Memory B cell (primary cell): ENCODE results near the gene SAP30.

Experiments used
- ATAC-seq: fragments of 150-1000 bp; cut with Tn5 transposase; 2 replicates; pipeline ENCODE4 v1.10.0; 2021; ENCODE audit warnings: low read depth, mild to moderate bottlenecking, moderate library complexity
- DNase-seq, 2 donors: peaks; one replicate each; pipeline ENCODE4 v3.0.0; 2022; ENCODE audit warnings: low spot score in 2 of 2
- H3K27ac Mint-ChIP-seq: one replicate; pipeline ENCODE4 v1.8.0; 2022; ENCODE audit warnings: mild to moderate bottlenecking, moderate library complexity, mixed read lengths
- H3K27me3 Mint-ChIP-seq: one replicate; pipeline ENCODE4 v1.8.0; 2022; ENCODE audit warnings: mixed read lengths
- H3K36me3 Mint-ChIP-seq: one replicate; pipeline ENCODE4 v1.8.0; 2022; ENCODE audit warnings: mild to moderate bottlenecking, mixed read lengths
- H3K4me1 Mint-ChIP-seq: one replicate; pipeline ENCODE4 v1.8.0; 2022; ENCODE audit warnings: mixed read lengths
- H3K4me3 Mint-ChIP-seq: one replicate; pipeline ENCODE4 v1.8.0; 2022; ENCODE audit warnings: mild to moderate bottlenecking, moderate library complexity, mixed read lengths
- H3K9me3 Mint-ChIP-seq: one replicate; pipeline ENCODE4 v1.8.0; 2022; ENCODE audit warnings: mixed read lengths

Gene SAP30, protein sequence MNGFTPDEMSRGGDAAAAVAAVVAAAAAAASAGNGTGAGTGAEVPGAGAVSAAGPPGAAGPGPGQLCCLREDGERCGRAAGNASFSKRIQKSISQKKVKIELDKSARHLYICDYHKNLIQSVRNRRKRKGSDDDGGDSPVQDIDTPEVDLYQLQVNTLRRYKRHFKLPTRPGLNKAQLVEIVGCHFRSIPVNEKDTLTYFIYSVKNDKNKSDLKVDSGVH

DNA sequence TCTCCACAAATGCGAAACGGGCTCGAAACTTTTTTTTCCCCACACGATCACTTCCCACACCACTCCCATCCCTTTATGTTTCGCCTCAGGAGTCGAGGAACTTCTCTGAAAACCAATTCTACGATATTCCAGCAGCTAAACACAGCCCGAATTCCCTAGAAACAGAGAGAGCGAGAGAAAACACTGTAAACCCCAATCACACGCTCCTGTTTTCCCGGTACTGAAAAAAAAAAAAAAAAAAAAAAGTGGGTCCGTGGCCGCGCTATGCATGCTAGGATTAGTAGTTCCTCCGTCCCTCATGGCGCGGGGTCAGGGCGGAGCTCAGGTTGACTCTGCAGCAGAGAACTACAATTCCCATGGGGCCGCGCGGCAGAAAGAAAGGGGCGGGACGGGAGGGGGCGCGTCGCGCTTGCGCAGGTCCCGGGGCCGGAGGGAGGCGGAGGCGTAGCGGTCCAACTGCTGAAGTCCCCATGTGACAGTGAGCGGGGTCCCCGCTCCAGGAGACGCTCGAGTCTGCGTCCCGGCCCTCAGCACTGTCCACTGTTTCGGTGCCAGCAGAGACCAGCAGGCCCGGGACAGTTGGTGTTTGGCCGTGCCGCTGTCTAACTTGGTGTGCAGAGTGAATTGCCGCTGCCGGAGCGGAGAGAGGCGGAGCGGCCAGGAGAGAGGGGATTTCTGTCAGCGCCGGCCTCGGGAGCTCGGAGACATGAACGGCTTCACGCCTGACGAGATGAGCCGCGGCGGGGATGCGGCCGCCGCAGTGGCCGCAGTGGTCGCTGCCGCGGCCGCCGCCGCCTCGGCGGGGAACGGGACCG, at the start of gene SAP30:
Gene SAP30, plus strand, starts transcription at position 478 of the 815 bp plus-strand sequence. Its CDS starts 229 bp downstream, at position 707.
- H3K36me3 Mint-ChIP-seq, result no peaks in the 10 kb centered on the region
- H3K4me3 Mint-ChIP-seq, result peak within 1 kb of the TSS; percentile 99
- peak; percentile 81 for ATAC-seq
- peak within 1 kb of the TSS; percentile 95 for H3K27ac Mint-ChIP-seq
- no peaks in the 10 kb centered on the region for H3K27me3 Mint-ChIP-seq
- DNase-seq, result peak; percentile 90 to 93
- H3K9me3 Mint-ChIP-seq, result no peaks in the 10 kb centered on the region
- peaks cover 10% of the 10 kb centered on the region for H3K4me1 Mint-ChIP-seq

DNA sequence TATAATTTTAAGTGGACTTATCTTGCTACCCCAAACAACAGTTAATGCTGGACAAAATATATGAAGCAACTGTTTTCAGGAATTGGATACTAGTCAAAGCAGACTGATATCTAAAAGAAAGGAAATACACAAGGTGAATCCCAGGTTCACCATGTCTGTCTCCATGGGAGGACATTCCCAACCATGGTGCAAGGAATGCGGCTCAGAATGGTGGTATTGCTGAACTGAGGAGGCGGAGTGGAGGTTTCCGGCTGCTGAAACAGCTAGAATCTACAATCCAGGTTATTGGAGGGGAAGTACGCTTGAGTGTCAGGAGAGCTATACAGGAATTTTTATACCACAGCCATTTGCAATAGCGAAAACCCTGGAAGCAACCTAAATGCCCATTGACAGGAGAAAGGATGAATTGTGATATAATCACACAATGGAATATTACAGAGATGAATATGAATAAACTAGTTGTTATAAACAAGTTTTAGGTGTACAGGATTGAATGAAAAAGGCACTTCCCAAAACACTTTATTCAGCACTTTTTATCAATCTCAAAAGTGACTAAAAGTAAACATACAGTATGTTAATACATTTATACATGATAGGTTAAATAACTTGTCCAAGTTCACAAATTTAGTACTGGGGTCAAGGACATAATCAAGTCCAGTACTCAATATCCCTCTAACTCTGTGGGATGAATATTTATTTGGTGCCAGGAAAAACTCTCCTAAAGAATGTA, 45.6 kb upstream of the SAP30 start:
- ATAC-seq (no peak), DNase-seq (no peak)
- no peak overlapping the region for H3K27ac Mint-ChIP-seq
- H3K36me3 Mint-ChIP-seq, result peaks cover 5% of the 10 kb centered on the region
- no peaks in the 10 kb centered on the region for H3K4me1 Mint-ChIP-seq
- H3K27me3 Mint-ChIP-seq, result no peaks in the 10 kb centered on the region
- H3K4me3 Mint-ChIP-seq, result no peak overlapping the region
- no peaks in the 10 kb centered on the region for H3K9me3 Mint-ChIP-seq

DNA sequence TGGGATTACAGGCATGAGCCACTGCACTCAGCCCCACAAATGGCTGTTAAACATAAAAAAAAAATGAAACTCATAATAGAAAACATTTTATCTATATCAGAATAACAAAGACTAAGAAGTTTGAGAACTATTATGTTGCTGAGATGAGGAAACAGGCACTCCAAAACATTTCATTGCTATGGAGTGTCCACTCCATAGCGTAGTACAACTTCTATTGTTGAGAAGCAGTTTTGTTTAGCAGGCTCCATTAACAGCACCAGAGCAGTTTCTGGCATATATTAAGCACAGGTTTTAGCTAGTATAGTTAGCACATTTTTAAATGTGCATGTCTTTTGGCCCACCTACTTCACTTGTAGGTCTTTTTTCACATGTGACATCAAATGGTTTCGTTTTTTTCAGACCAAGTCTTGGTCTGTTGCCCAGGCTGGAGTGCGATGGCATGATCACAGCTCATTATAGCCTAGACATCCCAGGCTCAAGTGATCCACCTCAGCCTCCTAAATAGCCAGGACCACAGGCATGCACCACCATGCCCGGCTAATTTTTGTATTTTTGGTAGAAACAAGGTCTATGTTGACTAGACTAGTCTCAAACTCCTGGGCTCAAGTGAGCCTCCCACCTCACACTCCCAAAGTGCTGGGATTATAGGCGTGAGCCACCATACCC, 42.4 kb upstream of the SAP30 start:
- peaks cover 13% of the 10 kb centered on the region for H3K4me1 Mint-ChIP-seq

DNA sequence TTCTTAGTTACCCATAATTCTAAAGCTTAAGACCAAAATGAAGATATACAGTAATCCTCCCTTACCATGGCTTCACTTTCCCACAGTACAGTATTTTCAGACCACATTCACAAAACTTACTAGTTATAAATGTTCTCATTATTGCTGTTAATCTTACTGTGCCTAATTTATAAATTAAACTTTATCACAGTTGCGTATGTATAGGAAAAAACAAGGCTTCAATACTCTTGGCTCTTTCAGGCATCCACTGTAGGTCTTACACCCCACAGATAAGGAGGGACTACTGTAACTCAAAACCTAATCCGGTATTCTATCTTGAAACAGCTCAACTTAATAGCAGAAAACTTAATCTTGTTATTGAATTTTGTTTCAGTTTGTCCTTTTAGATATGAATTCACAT, 40.2 kb upstream of the SAP30 start:
- ATAC-seq, result no peak
- Mint-ChIP-seq H3K36me3 (peaks cover 6% of the 10 kb centered on the region), H3K4me3 (no peak overlapping the region), H3K27me3 (no peaks in the 10 kb centered on the region), H3K27ac (no peak overlapping the region), H3K4me1 (peaks cover 17% of the 10 kb centered on the region), H3K9me3 (no peaks in the 10 kb centered on the region)
- DNase-seq, result no peak

More for the DNA sequence above, 42.4 kb upstream of the SAP30 start:
- no peaks in the 10 kb centered on the region for H3K27me3 Mint-ChIP-seq
- H3K27ac Mint-ChIP-seq, result no peak overlapping the region
- ATAC-seq (no peak), DNase-seq (no peak)
- H3K9me3 Mint-ChIP-seq, result no peaks in the 10 kb centered on the region
- H3K4me3 Mint-ChIP-seq, result no peak overlapping the region
- H3K36me3 Mint-ChIP-seq, result peaks cover 4% of the 10 kb centered on the region

DNA sequence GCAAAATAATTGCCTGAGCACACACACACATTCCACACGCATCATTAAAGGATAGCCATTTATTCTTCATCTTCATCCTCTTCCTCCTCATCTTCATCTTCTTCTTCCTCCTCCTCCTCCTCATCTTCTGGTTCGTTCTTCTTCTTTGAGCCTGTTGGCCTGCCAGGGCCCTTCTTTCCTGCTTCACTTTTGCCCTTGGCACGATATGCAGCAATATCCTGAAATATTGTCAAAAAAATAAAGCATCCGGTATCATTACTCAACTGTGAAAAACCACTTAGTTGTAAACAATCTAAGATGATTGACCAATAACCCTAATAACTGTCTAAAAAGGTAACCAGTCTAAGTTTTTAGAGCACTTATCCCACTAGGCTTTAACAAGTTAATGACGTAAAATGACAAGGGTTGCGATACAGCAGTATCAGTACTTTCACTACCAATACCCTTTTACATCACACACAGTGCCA, 38.7 kb upstream of the SAP30 start:
- no peaks in the 10 kb centered on the region for H3K9me3 Mint-ChIP-seq
- ATAC-seq (no peak), DNase-seq (no peak)
- peaks cover 17% of the 10 kb centered on the region for H3K4me1 Mint-ChIP-seq
- H3K27ac Mint-ChIP-seq, result no peak overlapping the region
- peaks cover 6% of the 10 kb centered on the region for H3K36me3 Mint-ChIP-seq
- H3K27me3 Mint-ChIP-seq, result no peaks in the 10 kb centered on the region
- peak overlapping the region; percentile 48 for H3K4me3 Mint-ChIP-seq

DNA sequence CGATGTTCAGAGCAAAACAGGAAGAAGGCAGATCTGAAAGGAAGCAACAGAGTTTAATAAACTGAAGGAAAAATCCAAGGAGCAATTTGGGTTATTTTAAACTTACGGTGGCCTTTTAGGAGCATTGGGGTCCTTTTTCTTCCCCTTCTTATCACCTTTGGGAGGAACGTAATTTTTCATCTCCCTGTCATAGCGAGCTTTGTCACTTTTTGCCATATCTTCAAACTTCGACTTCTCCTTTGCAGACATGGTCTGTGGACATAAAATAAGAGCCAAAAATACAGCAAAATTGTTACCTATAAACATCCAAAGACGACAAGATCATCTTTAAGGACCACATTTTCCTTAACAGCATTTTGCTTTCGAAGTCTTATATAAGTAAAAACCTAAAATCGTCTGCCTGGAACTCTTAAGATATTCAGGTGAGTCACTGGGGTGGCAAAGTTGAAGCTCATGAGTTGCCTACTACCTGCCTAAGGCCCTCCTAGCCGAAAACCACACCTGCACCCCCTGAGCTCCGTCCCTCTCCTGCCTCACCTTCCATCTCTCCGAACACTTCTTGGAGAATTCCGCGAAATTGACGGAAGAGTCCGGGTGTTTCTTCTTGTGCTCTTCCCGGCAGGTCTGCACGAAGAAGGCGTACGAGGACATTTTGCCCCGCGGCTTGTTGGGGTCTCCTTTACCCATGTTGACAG, 37.6 kb upstream of the SAP30 start:
- DNase-seq (peak in 1 of 2 donors; percentile 1), ATAC-seq (no peak)
- H3K27me3 Mint-ChIP-seq, result peaks cover 4% of the 10 kb centered on the region
- H3K4me3 Mint-ChIP-seq, result peak overlapping the region; percentile 94
- H3K9me3 Mint-ChIP-seq, result no peaks in the 10 kb centered on the region
- peaks cover 17% of the 10 kb centered on the region for H3K4me1 Mint-ChIP-seq
- H3K36me3 Mint-ChIP-seq, result peaks cover 6% of the 10 kb centered on the region
- H3K27ac Mint-ChIP-seq, result peak overlapping the region; percentile 99

DNA sequence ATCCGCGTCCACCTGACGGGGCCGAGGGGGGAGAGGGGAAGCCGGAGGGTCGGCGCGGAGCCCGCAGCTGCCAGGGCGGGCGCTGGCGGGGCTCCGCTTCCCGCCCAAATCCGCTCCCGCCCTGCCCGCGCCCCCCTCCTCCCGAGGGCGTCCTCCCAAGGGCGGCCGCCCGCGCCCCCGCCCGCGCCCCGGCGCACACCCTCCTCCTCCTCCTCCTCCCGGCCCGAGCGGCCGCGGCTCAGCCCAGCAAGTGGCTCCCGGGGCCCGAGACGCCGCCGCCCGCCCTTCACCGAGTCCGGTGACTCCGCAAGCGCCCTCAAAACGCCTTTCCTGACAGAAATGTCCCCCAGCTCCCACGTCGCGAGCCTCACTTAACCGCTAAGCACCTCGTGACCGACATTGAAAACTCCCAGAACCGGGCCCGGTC, 37.1 kb upstream of the SAP30 start:
- Mint-ChIP-seq H3K36me3 (peaks cover 6% of the 10 kb centered on the region), H3K4me1 (peaks cover 17% of the 10 kb centered on the region), H3K27me3 (peaks cover 4% of the 10 kb centered on the region), H3K9me3 (no peaks in the 10 kb centered on the region), H3K4me3 (peak overlapping the region; percentile 94), H3K27ac (peak overlapping the region; percentile 99)
- DNase-seq (peak in 1 of 2 donors; percentile 13), ATAC-seq (peak; percentile 1)

DNA sequence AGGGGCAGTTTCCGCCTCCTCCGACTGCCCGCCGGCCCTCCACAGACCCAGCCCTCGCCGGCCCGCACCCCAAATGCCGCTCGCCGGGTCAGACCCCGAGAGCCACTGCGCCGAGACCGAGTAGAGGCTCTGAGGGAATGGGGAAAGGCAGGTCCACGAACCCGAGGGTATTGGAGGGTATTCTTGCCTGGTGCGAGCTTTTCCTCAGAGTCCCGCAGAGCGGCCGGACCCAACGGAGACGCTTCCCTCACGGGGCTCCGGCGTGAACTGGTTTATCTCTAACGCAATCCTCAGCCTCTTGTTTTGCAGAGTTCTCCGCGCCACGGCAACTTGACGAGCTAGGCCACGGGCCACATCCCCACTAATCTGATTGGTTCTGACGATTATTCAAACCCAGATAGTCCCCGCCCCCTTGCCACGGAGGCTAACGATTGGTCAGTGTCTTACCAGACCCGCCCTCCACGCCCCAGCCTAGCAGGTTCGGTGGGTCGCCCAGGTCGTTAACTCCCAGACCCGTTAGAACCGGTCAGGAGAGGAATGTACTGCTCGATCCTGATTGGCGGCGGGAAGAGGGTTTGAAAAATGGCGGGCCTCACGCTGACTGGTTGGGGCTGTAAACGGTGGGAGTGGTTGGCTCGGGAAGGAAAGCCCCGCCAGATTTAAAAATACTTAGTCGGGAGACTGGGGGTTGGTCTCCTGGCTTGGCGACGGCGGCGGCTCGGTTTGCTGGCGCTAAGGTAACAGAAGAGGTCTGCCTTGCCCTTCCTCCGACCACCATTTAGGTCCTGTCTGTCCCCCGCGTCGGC, 36.5 kb upstream of the SAP30 start, which contains the start of gene HMGB2:
Gene HMGB2, minus strand, starts transcription at position 274 of the 806 bp plus-strand sequence. CDS start 709 bp downstream, outside the sequence.
- peak; percentile 90 for ATAC-seq
- no peaks in the 10 kb centered on the region for H3K9me3 Mint-ChIP-seq

DNA sequence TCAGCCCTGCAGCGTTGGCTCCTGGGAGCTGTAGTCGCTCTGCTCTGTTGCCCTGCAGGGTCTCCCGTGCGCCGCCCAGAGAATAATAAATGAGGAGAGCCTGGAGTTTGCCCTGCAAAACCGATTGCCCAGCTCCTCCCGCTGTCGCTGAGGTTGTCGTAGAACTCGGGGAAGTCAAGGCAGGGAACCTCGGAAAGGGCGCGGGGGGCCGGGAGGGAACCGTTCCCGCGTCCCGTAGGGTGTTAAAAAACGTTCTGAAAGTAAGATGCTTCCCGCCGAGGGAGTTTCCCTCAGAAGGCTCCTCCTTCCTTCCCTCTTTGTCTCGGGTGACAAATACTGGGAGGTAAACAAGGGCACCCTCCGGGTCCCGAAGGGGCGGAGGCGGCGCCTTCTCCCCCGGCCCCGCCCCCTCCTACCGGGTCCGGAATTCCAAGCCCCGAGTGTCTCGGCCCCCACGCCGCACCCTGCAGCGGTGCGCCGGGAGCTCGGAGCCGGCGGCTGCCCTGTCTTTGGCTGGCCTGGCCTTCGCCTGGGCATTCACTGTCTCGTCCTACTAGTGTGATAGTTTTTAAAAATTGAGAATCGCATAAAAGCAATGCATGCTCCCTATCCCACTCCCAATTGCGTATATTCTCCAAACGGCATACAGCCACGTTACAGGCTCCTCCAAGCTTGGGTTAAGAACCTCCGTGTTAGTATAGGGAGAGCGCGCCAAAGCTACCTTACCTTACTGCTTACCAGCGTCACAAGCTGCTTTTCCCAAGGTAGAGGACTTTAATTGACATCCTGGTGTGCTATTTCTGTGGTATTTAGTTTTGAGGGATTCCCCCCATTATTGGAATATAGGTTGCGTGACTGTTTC, 35.6 kb upstream of the SAP30 start:
- H3K36me3 Mint-ChIP-seq, result peaks cover 6% of the 10 kb centered on the region
- no peaks in the 10 kb centered on the region for H3K9me3 Mint-ChIP-seq
- H3K27me3 Mint-ChIP-seq, result peaks cover 4% of the 10 kb centered on the region
- peak overlapping the region; percentile 94 for H3K4me3 Mint-ChIP-seq
- H3K27ac Mint-ChIP-seq, result peak overlapping the region; percentile 99
- ATAC-seq, result no peak
- peak; percentile 7 to 13 for DNase-seq
- H3K4me1 Mint-ChIP-seq, result peaks cover 17% of the 10 kb centered on the region

More for the DNA sequence above, 36.5 kb upstream of the SAP30 start, which contains the start of gene HMGB2:
- Mint-ChIP-seq H3K4me3 (peak within 1 kb of the TSS; percentile 94), H3K27ac (peak within 1 kb of the TSS; percentile 99), H3K4me1 (peaks cover 17% of the 10 kb centered on the region), H3K27me3 (peaks cover 4% of the 10 kb centered on the region), H3K36me3 (peaks cover 6% of the 10 kb centered on the region)
- DNase-seq, result peak; percentile 96 to 100

DNA sequence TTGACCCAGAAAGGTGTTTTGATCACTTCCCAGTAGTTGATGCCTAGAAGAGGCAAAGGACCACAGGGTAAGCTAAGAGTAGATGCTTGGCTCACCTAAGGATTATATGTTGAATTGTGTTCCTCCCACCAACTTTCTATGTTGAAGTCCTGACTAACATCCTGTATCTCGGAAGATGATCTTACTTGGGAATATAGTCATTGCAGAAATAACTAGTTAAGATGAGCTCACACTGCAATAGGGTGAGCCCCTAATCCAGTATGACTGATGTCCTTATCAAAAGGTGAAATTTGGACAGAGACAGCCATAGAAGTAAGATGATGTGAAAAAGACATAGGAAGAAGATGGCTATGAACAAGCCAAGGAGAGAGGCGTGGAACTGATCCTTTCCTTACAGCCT, 33.3 kb upstream of the SAP30 start:
- Mint-ChIP-seq H3K36me3 (peaks cover 2% of the 10 kb centered on the region), H3K9me3 (no peaks in the 10 kb centered on the region), H3K27me3 (peaks cover 4% of the 10 kb centered on the region), H3K4me1 (peaks cover 13% of the 10 kb centered on the region), H3K4me3 (no peak overlapping the region), H3K27ac (no peak overlapping the region)
- ATAC-seq, result no peak
- no peak for DNase-seq

DNA sequence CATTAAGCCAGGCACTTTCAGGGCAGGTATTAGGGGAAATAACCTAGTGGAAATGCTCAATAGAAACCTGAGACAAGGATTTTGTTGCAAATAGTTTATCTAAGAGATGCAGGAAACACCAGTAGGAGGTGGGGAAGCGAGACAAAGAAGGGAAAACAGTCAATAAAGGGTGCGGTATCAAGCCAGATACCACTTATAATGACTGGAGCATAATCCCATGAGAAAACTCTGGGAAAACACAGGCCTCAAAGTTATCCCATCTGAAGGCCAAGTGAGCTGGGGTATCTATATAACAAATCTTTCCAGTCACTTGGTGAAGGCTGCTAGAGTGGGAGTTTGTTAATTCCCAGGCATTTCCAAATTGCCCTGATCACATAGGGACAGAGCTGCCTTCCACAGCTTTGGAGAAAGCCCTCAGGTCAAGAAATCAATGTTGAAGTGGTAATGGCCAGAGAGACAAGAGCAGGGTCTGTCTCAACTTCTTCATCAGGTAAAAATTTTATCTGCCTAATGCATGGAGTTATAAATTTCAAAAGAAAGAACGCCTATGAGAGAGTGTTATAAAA, 26.8 kb upstream of the SAP30 start:
- DNase-seq (no peak), ATAC-seq (no peak)
- Mint-ChIP-seq H3K36me3 (no peaks in the 10 kb centered on the region), H3K4me3 (no peak overlapping the region), H3K4me1 (peaks cover 5% of the 10 kb centered on the region), H3K27me3 (no peaks in the 10 kb centered on the region), H3K9me3 (no peaks in the 10 kb centered on the region), H3K27ac (no peak overlapping the region)
